ENCODE data around the gene AR.

DNA sequence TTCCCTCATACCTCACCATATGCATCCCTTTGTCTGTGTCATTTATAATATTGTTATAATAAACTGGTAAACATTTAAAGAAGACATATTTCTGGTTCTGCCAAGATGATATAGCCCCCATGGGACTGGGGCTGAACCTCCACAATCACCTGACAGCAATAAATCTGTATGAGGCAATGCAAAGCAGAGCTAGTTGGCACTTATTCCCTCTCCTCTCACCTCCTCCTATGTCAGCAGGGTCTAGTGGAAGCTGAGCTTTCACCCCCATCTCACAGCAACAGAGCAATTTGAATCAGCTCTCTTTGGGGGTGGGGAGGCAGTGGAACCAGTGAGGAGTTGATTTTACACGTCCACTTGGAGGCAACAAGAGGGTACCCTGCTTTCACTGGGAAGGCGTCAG is 206.9 kb downstream of the AR start:
- TF ChIP-seq CTCF (IDR thresholded peaks at IDR 0.05; ENCODE audit: insufficient read depth, low read depth, low read length) (no peak), EZH2 (IDR thresholded peaks at IDR 0.05; ENCODE audit: insufficient read depth, low read length) (no peak)
